HEK293T (cell line): ENCODE results near the gene HDAC8.

ENCODE experiments used
- ELF4 ChIP-seq: fragments of 450-650 bp; IDR thresholded peaks from 2 replicates; pipeline ENCODE4 v1.6.1; 2017; ENCODE audit warnings: antibody characterized with exemption
- FOXK2 ChIP-seq: fragments of 450-650 bp; IDR thresholded peaks from 2 replicates; pipeline ENCODE4 v1.6.1; 2016; ENCODE audit warnings: mild to moderate bottlenecking
- FOXM1 ChIP-seq: fragments of 450-650 bp; IDR thresholded peaks from 2 replicates; pipeline ENCODE4 v1.6.1; 2017; ENCODE audit warnings: mild to moderate bottlenecking, borderline replicate concordance
- HDGF ChIP-seq: fragments of 450-650 bp; IDR thresholded peaks from 2 replicates; pipeline ENCODE4 v1.6.1; 2017; ENCODE audit warnings: antibody characterized with exemption, borderline replicate concordance
- L3MBTL2 ChIP-seq: fragments of 450-650 bp; conservative IDR thresholded peaks from 2 replicates; pipeline ENCODE4 v1.6.1; 2016; ENCODE audit warnings: mild to moderate bottlenecking
- NFRKB ChIP-seq: fragments of 450-650 bp; IDR thresholded peaks from 2 replicates; pipeline ENCODE4 v1.6.1; 2016; ENCODE audit warnings: mild to moderate bottlenecking, moderate library complexity
- SP1 ChIP-seq: fragments of 450-650 bp; IDR thresholded peaks from 2 replicates; pipeline ENCODE4 v1.6.1; 2017
- SUZ12 ChIP-seq: fragments of 450-650 bp; IDR thresholded peaks from 2 replicates; pipeline ENCODE4 v1.6.1; 2016; ENCODE audit warnings: mild to moderate bottlenecking
- TARDBP ChIP-seq: fragments of 450-650 bp; IDR thresholded peaks from 2 replicates; pipeline ENCODE4 v1.6.1; 2016
- ZNF384 ChIP-seq: fragments of 450-650 bp; IDR thresholded peaks from 2 replicates; pipeline ENCODE4 v1.6.1; 2016
- TF ChIP-seq, protein P1 (sequence below): fragments of 450-650 bp; IDR thresholded peaks from 2 replicates; pipeline ENCODE4 v1.6.1; 2016

DNA sequence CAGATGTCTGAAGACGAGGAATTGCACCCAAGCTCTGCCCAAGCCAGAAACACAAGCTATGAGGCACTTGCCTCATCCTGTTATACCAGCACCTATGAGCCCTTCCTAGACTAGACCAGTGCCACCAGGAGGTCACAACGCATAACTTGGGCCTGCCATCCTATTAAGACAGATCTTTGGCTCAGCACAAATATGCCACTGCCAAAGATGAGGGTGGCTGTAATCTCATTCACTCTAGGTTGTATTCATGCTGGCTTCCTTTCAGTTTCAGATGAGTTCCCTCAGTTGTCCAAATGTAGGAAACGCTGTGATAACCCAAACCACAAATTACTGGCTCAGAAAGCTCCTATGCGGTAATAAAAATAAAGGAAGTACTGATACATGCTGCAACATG lies 190.4 kb downstream of the HDAC8 start:
- TF ChIP-seq SP1 (no peak), FOXK2 (no peak), HDGF (no peak), SUZ12 (no peak), L3MBTL2 (no peak), TARDBP (no peak), FOXM1 (no peak), ELF4 (no peak), ZNF384 (no peak), NFRKB (no peak)
- TF ChIP-seq, protein P1, sequence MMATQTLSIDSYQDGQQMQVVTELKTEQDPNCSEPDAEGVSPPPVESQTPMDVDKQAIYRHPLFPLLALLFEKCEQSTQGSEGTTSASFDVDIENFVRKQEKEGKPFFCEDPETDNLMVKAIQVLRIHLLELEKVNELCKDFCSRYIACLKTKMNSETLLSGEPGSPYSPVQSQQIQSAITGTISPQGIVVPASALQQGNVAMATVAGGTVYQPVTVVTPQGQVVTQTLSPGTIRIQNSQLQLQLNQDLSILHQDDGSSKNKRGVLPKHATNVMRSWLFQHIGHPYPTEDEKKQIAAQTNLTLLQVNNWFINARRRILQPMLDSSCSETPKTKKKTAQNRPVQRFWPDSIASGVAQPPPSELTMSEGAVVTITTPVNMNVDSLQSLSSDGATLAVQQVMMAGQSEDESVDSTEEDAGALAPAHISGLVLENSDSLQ: no peak
